ENCODE data around the gene OR2T29.

- no peak for TF ChIP-seq CTCF (IDR thresholded peaks at IDR 0.05)
- no peak for TF ChIP-seq POLR2A (IDR thresholded peaks at IDR 0.05)
These were observed 36.8 kb upstream of the OR2T29 start for GRCh38 chr1:248599396-248599795.

Data from adrenal gland (tissue), 5 donors.